AG20443 (cell line): ENCODE results near the gene PTPRF.
"Not testable (repeated sequence)": the region's sequence is repeated elsewhere in the genome, so short reads cannot be mapped to it uniquely, and the experiment has no call there.

Source experiments
- DNase-seq: peaks from one replicate; pipeline ENCODE4 v3.0.0; 2012; ENCODE audit warnings: low spot score, mixed read lengths

The PTPRF gene

DNA sequence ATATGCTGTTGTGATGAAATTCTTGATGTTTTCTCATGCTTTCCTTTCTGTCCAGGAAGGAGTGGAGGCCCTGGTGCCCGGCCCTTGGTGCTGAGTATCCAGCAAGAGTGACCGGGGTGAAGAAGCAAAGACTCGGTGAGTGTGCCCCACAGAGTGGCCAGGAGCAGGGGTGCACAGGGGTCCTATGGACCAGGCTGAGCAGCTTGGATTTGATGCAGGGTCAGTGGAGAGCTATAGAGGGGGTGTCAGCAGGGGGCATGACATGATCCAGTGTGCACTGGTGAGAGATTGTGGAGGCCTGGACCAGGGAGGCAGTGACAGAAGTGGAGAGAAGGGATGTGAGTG lies 7.4 kb downstream of the PTPRF start:
- DNase-seq: no peak

DNA sequence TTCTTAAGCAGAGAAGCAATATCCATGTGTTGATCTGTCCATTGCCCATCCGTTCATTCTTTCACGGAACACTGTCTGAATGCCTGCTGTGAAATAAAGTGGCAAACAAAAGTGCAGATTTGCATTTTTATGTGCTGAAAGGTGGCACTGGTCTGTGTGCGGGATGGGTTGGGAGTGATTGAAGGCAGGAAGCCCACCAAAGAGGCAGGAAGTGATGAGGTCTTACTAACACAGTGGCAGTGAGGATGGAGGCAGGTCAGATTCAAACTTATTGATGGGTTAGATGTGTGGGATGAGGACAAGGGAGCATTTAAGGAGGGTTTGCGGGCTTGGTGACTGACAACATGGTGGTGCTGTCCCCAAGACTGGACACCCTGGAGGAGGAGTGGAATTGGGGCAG lies 8.3 kb downstream of the PTPRF start:
- no peak for DNase-seq

DNA sequence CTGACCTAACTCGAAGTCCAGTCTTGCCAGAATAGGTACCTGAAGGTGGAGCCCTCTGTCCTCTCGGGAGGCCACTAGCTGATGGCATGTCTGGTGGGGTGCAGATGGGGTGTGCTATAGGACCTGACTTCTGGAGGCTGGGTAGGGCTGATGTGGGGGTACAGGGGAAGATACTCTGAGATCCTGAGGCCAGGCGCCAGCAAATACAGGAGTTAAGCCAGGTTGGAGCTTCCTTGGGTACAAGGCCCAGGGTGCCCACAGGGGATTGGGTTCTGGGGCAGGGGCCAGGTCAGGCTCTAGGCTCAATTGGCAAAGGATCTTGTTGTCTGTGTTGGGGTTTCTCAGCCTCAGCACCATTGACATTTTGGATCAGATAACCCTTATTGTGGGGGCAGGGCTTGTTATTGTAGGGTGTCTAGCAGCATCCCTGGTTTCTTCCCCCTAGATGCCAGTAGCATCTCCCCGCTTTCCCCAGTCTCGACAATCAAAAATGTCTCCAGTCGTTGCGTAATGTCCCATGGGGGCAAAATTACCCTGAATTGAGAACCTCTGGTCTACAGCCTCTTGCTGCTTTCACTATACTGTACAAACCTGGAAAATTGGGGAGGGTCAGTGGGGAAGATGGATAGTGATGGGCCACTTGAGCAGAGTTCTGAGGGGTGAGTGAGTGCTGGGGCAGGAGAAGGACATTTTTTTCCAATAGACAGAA lies 9.2 kb downstream of the PTPRF start:
- DNase-seq: no peak

DNA sequence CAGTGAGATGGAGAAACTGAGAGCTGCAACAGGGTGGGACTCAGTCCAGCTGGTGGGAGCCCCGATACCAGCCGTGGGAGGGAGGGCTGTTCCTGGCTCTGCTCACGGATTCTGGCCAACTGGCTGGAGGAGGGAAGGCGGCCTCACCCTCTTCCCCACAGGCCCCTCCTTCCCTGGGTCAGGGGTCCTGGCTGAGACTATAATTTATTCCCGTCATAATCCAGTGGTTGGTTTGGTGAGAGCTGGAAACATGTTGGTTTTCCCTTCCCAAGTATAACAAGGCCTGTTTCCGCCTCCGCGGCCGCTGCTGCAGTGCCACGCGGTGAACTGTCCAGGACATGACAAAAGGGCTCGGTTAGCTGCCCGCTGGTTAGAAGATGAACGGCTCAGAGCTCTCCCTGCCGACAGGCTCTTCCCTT lies 10.0 kb downstream of the PTPRF start:
- peak; percentile 68 for DNase-seq

DNA sequence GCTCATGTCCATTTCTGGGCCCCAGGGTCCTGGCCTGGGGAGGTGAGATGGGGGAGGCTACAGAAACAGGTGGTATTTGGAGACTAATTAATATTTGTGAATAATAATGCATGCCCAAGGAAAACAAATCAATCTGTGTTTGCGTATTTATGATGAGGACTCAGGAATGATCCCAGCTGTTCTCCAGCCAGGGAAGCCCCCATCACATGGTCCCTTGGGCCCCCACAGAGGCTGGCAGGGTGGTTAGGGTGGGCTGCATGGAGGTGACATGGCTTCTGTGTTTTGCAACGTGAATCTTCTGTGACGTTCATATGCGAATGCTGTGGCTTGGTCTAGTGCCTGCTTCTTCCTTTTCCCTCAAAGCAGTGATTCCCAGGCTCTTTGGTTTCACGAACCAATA lies 10.5 kb downstream of the PTPRF start:
- DNase-seq: no peak

DNA sequence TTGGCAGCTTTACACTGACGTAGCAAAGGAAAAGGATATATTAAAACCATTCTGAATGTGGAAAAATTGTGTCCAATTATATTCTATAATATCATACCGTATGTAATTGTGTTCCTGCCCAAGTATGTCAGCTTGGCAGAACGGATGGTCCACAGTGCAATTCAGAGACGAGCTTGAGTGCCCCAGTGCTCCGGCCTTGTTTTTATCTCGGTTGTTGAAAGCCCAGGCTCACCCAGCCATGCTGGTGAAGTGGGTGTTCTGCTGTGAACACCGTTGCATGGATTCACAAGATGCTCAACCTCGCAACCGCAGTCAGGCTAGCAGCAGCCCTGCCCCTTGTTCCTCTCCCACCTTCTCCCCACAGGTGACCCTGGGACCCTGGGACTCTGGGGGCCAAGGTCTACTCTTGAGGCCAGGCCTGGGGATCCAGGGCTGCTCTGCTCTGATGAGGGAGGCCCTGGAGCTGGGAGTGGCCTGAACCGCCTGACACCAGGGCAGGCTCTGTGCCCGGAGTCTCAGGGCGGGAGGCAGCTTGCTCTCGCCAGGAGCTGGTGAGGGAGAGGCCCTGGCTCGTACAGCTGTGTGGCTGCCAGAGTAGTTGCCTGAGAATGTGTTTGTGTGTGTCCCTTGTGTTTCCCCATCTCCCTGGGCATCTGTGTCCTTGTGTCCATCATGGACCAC lies 11.2 kb downstream of the PTPRF start:
- peak; percentile 73 for DNase-seq

DNA sequence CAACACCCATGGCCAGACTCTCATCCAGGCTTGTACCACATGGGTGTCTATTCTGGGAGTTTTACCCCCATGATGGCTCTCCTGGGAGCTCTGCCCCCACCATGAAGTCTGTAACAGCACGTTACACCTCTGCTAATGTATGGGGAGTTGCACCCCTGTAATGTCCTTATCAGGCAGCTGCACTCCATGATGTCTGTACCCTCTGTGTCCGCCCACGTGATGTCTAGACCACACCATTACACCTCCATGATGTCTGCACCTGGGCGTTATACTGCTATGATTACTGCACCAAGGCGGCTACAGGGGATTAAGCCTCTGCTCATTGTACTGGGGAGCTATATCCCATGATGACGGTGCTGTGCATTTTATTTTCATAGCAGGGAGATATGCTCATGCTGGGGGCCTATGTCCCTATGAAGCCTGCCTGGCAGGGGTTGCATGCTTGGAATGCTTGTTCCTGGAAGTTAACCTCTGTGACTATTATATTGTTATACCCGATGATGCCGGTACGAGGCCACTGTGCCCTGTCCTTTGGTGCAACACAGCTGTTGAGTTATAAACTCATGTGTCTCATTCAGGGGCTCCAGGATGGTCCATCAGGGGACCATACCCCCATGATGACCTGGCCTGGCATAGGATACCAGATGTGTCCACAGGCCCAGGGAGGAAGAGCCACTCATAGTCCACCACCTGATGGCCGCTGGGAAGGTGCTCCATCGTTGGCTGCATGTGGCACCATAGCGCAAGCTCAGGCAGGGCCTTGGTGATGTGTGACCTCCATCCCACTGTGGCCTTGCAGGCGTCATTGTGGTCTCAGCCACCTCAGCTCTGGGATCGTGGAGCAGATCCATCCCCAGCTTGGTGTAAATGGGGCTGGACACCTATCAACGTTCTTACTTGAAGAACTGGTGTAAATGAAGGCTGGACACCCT lies 12.1 kb downstream of the PTPRF start:
- DNase-seq: no peak

DNA sequence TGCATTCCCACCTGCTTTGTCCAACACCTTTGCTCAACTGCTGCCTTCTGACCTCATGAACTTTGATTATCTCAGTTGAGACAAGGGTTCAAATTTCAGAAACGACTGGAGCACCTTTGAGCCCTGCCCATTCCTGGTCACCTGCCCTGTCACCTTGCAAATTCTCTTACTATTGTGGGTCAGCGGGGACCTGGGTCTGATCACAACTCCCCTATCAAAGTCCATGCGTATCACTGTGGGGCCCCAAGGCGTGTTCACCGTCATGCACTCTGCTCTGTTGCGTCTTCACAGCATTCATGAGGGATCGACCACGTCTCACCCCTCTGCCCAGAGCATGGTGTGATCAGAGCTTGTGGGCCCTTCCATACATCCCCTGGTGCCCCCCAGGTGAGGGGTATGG lies 12.9 kb downstream of the PTPRF start:
- DNase-seq: no peak

DNA sequence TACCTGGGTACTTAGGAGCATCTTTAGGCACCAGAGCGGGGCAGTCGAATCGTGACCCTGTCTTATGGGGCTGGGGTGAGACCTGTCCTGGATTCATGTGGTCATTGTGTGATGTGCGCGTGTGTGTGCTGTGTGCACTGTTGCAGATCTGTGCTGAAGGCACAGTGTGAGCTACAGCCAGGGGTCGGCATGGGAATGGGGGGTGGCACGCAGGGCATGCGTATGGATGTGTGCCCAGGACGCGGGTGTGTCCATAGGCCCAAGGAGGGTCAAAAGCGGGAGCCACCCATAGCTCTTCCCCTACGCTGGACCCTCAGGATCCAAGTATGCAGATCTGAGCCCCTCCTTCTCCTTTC lies 14.6 kb downstream of the PTPRF start:
- DNase-seq: no peak

DNA sequence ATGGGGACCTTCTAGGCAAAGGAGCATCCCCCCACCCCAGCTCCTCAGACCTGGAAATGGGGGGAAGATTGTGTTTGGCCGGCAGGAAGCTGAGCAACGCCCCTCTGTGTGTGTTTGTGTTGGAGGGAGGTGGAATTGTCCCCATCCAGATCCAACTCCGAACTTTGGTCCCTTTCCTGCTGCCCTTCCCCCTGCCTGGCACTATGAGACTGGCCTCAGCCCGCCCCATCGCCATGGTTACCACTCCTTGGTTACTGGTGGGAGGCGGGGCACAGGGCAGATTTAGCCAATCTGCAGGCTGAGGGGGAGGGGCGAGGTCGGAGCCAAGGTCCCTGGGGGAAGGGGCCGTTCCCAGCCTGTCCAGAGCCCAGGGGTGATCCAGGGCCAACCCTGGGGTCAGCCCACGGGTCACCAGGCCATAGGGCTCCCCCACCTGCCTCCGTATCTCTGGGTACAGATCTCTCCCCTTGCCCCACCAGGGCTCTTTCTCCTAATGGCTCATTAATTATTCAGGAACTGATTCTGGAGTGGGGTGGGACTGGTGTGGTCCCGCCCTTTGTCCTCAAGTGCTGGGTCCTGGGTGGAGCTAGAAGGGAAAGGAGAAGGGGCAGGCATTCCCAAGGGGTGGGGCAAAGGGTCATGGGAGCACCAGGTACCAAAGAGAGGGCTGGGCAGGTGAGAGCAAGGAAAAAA lies 15.2 kb downstream of the PTPRF start:
- peak; percentile 58 for DNase-seq

DNA sequence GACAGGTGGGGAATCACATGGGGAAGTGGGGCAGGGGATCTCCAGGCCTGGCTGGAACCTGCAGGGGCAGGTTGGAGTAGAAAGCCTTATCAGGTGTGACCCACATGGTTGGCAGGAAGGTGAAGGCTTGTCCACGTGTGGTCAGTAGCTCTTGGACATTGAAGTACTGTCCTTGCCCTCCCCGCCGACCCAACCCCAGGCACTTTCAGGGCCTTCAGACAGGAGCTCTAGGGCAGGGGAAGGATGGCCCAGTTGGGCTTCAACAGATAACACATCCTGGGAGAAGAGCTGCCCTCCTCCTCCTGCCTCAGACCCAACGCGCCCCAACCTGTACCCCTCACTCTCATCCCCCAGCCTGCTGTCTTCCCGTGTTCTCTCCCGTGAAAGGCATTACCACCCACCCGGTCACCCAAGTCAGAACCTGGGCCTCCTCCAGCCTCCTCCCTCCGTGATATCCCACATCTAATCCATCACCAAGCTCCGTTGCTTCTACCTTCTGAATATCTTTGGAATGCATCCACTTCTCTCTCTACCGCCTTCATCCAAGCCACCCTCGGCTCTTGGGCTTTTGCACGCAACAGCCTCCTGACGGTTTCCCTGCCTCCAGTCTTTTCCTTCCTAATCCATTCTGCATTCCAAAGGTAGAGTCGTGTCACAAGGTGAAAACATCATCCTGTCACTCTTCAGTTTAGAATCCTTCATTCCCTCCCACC lies 15.9 kb downstream of the PTPRF start:
- no peak for DNase-seq

DNA sequence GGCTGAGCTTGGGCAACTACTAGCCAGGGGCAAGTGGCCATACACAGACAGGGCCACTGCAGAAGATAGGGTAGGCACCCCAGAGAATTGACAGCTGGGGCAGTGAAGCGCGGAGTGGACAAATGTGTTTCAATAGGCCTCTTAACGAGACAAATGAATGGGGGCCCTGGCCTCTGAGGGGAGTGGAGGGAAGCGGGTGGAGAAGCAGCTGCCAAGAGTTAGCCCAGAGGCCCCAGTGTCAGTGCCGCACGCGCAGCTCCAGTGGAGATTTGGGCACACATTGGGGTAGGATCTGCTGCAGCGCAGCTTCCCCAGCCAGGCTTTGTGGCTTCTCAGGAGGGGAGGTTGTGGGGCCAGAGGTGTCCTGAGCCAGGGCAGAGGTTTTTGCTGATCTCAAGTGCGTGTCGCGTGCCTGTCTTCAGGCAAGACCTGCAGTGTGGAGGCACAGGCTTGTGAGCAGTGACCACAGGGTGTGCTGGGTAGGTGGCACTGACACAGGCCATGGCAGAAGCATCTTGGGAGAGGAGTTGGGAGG lies 16.9 kb downstream of the PTPRF start:
- DNase-seq: no peak

DNA sequence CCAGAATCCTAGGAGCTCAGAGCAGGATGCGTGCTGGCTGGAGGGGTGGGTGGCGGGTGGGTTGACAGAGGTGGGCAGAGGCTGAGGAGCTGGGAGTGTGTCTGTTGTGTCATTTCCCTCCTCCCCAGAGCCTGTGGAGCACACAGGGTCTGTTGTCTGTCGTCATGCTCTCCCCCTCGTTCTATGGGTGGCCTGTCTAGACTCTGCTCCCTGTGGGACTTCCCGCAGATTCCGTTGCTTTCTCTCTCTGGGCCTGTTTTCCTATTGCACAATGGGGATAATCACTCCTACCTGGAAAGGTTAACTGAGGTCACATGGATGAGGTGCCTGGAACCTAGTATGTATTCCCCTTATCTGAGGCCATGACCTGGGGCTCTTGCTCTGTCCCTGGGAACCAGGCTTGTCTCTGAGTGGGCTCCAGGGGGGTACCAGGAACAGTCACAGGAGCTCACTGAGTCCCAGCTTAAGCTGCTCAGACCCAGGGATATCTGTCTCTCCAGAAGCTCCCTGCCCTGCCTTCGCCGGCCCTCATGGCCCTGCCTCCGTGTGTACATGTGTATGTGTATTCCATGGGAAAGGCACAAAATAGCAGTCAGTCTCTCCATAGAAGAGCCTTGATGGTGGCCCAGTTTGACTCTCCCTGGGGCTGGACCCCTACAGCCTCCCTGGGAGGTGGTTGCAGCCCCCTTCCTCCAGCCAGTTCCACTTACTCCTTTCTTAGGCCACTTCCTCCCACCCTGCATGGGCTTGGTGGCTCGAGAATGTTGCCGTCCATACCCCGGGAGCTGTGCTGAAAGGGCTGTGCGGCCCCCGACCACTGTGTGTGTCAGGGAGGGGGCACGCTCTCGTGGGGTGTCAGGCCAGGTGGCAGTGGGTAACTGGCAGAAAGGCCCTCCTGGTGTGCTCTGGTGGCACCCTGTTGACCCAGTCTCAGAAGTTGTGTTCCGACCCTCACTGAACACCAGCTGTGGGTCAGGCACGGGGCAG lies 17.9 kb downstream of the PTPRF start:
- DNase-seq: no peak

DNA sequence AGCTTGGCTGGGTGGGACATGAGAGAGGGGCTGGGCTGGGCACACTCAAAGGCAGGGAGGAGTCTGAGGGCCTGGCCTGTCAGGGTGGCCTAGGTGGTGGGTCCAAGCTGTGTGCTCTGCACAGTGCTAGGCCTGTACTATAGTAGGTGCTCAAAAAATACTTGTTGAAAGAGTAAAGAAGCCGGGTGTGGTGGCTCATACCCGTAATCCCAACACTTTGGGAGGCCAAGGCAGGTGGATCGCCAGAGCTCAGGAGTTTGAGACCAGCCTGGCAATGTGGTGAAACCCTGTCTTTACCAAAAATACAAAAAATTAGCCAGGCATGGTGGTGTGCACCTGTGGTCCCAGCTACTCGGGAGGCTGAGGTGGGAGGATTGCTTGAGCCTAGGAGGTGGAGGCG lies 18.7 kb downstream of the PTPRF start:
- not testable (repeated sequence) for DNase-seq

DNA sequence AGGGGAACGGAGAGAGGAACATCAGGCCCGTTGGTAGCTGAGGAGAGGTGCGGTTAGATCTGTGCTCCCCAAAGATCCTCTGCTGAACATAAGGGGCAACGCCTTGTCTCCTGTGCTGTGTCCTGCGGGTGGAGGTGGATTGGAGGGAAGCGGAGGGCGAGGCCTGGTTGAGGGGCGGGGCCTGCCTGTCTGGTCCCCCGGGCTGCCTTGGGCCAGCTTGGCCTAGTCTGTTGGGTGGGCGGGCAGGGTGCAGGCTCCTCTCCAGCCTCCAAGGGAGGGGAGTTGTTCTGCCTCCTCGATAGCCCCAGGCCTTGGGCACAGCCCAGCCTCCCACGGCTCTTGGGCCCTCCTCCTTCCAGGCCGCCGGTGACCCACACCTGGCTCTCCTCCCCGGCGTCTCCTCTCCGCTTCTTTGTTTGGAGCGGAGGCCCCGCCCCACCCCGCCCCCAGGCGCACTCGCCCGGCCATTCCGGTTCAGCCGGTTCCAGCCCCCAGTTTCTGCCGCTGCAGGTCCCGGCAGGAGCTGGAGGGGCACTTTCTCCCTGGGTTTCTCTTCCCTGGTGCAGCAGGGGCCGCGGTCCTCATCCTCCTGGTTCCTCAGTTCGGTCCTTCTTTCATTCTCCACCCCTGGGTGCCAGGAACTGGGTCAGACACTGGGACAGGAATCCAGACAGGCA lies 19.4 kb downstream of the PTPRF start:
- DNase-seq: no peak

DNA sequence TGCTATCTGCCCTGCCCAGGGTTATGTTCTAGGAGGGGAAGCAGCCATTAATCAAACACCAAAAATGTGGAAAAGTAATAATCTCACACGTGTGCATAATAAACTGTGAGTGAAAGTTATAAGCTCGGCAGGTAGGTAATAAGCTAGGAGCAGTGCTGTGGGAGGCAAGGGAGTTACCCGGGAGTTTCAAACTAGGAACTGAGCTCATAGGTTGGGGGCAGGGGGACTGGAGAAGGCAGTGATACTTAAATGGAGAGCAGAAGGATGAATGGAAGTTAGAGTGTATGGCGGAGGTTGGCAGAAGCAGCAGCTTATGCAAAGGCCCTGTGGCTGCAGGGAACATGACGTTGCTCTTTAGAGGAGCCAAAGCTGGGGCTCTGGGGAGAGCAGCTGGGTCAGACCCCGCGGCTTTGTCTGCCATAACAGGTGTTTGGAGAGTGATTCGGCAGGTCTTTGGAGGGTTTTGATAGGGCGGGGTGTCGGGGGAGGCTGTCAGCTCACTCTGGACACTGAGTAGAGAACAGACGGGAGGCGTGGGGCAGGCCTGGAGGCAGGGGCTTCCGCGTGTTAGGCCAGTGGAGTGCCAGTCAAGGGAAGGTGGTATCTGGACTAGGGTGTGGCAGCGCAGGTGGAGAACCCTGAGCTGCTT lies 20.0 kb downstream of the PTPRF start:
- no peak for DNase-seq

DNA sequence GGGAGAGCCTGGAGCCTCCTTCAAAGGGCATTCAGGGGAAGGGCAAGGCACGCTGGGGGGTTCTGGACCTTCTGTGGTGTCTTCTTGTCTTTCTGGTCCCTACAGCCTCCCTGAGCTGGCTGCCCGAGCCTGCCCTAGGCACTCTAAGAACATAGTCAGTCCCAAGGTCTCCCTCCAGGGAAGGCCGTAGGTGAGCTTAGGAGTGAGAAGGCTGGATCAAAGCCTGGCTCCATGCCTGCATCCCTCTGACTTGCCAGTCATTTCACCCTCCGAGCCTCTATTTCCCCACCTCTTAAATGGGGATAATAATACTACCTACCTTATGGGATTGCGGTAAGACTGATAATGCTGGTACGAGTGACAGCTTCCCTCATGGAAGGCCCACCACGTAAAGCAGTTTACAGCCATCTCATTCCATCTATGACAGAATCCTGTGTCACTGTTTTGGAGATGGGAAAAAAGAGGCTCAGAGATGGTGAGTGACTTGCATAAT lies 20.8 kb downstream of the PTPRF start:
- DNase-seq: no peak

DNA sequence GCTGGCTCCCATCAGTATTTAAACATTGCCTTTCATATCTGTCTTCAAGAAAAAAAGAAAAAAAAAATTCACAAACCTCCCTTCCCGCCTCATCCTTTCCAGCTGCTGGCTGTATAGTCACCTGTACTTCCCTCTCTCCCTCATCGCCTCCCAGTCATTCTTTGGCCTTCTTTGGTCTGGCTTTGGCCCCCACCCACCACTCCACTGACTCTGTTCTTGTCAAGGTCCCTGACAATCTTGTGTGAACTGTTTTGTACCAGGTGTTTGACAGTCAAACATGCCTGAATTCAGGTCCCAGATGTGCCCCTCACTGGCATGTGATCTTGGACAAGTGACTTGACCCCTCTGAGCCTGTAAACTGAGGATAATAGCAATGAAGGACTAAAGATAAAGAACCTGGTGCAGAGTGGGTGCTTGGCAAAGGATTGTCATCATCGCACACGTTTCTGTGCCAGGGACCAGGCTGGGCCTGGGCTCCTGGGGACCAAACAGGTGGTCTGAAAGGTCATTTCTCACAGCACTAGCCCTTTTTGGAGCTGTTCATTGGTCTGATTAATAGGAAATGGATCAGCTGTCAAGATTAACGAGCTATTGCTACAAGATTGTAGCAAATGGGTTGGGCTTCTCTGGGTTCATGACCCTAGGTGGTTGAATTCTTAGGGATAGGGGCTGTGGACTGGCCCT lies 21.5 kb downstream of the PTPRF start:
- DNase-seq: no peak
